IMR-90 (cell line): ENCODE data around the gene AVP. TPM values are rescaled to one million over a fixed set of nuclear protein-coding genes. Genes with fewer than 3 reads are reported as not detected.

Source experiments
- ATAC-seq: fragments of 200-7000 bp; cut with Tn5 transposase; 2 replicates; pipeline ENCODE4 v1.9.1; 2020; ENCODE audit warnings: low read depth, mild to moderate bottlenecking, moderate library complexity
- BruUV-seq: library from RNA; stranded (reverse); fragments of 400-500 nt; replicated peaks from 2 replicates; lab custom pipeline; 2021; lab: Mats Ljungman, UMichigan
- CTCF ChIA-PET: fragments of 300-600 bp; formaldehyde crosslinking; extraction: SDS; loops from one replicate; lab custom pipeline; 2021; ENCODE audit warnings: antibody characterized with exemption; lab: Yijun Ruan, JAX
- POLR2A ChIA-PET: fragments of 300-600 bp; sonication (Branson Sonifier 250); formaldehyde crosslinking; loops from one replicate; lab custom pipeline; 2022; ENCODE audit warnings: antibody characterized with exemption; ENCODE audit not compliant: unreplicated experiment; lab: Charles Lee
- DNase-seq: peaks from one replicate; pipeline ENCODE4 v3.0.0; 2013
- H2AFZ ChIP-seq: replicated peaks from 2 replicates; pipeline ENCODE3; 2013; ENCODE audit warnings: low read length, mild to moderate bottlenecking; ENCODE audit not compliant: poor library complexity
- H2AK5ac ChIP-seq: 2 replicates; pipeline ENCODE4 v1.6.1; 2013; ENCODE audit warnings: low read depth, low read length, inconsistent platforms
- H2AK9ac ChIP-seq: replicated peaks from 2 replicates; pipeline ENCODE3; 2013; ENCODE audit warnings: mild to moderate bottlenecking, low read depth, low read length, moderate library complexity; ENCODE audit not compliant: poor library complexity
- H2BK120ac ChIP-seq: 2 replicates; pipeline ENCODE4 v1.6.1; 2013; ENCODE audit warnings: low read depth, low read length, inconsistent platforms
- H2BK15ac ChIP-seq: 3 replicates; pipeline ENCODE4 v1.6.1; 2013; ENCODE audit warnings: low read depth, low read length, inconsistent platforms
- H2BK20ac ChIP-seq: 2 replicates; pipeline ENCODE4 v1.6.1; 2013; ENCODE audit warnings: low read depth, mild to moderate bottlenecking, inconsistent platforms, low read length, moderate library complexity
- H2BK5ac ChIP-seq: 2 replicates; pipeline ENCODE4 v1.6.1; 2013; ENCODE audit warnings: mild to moderate bottlenecking, low read depth, low read length, inconsistent platforms; ENCODE audit not compliant: poor library complexity, severe bottlenecking
- H3K14ac ChIP-seq: replicated peaks from 2 replicates; pipeline ENCODE4 v1.6.1; 2013; ENCODE audit warnings: low read depth, low read length, inconsistent platforms
- H3K18ac ChIP-seq: 2 replicates; pipeline ENCODE4 v1.6.1; 2013; ENCODE audit warnings: low read depth, low read length, control low read depth
- H3K23ac ChIP-seq: 2 replicates; pipeline ENCODE4 v1.6.1; 2013; ENCODE audit warnings: low read depth, low read length, inconsistent platforms
- H3K27ac ChIP-seq: 2 replicates; pipeline ENCODE4 v1.5.1; 2013; ENCODE audit warnings: mild to moderate bottlenecking, control low read depth, low read length; ENCODE audit not compliant: insufficient read depth
- H3K27me3 ChIP-seq: 2 replicates; pipeline ENCODE4 v1.6.1; 2013; ENCODE audit warnings: low read length; ENCODE audit not compliant: control insufficient read depth, insufficient read depth
- H3K36me3 ChIP-seq: 2 replicates; pipeline ENCODE4 v1.6.1; 2013; ENCODE audit warnings: low read length, mixed read lengths; ENCODE audit not compliant: control insufficient read depth, insufficient read depth
- H3K4ac ChIP-seq: 2 replicates; pipeline ENCODE4 v1.6.1; 2013; ENCODE audit warnings: low read depth, low read length, inconsistent platforms
- H3K4me1 ChIP-seq: 2 replicates; pipeline ENCODE4 v1.6.1; 2013; ENCODE audit warnings: low read length, mixed read lengths; ENCODE audit not compliant: control insufficient read depth, insufficient read depth
- H3K4me2 ChIP-seq: 2 replicates; pipeline ENCODE4 v1.6.1; 2013; ENCODE audit warnings: low read depth, mild to moderate bottlenecking, control low read depth, low read length, moderate library complexity
- H3K4me3 ChIP-seq: 2 replicates; pipeline ENCODE4 v1.5.1; 2013; ENCODE audit warnings: low read depth, mild to moderate bottlenecking, control low read depth, low read length, moderate library complexity; ENCODE audit not compliant: insufficient read depth
- H3K56ac ChIP-seq: 2 replicates; pipeline ENCODE4 v1.6.1; 2013; ENCODE audit warnings: low read length, inconsistent platforms; ENCODE audit not compliant: insufficient read depth; ENCODE audit errors: extremely low read depth
- H3K79me1 ChIP-seq, 2 experiments: 2 replicates each; pipeline ENCODE4 v1.6.1; 2013; ENCODE audit warnings: low read length in 2 of 2, inconsistent platforms in 1 of 2, low read depth in 1 of 2
- H3K9ac ChIP-seq: 2 replicates; pipeline ENCODE4 v1.6.1; 2013; ENCODE audit warnings: low read depth, low read length, control low read depth
- H3K9me1 ChIP-seq: 2 replicates; pipeline ENCODE4 v1.6.1; 2013; ENCODE audit warnings: low read length, inconsistent platforms; ENCODE audit not compliant: insufficient read depth
- H3K9me3 ChIP-seq: 2 replicates; pipeline ENCODE4 v1.6.1; 2013; ENCODE audit warnings: low read length; ENCODE audit not compliant: control insufficient read depth, insufficient read depth
- H4K20me1 ChIP-seq: 2 replicates; pipeline ENCODE4 v1.6.1; 2013; ENCODE audit warnings: low read length, inconsistent platforms; ENCODE audit not compliant: insufficient read depth
- H4K5ac ChIP-seq: 2 replicates; pipeline ENCODE4 v1.6.1; 2013; ENCODE audit warnings: mild to moderate bottlenecking, low read depth, low read length, control low read depth
- H4K8ac ChIP-seq, 2 experiments: 2 replicates each; pipeline ENCODE4 v1.6.1; 2013; ENCODE audit warnings: low read depth in 2 of 2, low read length in 2 of 2, control low read depth in 1 of 2, inconsistent platforms in 1 of 2
- H4K91ac ChIP-seq: 2 replicates; pipeline ENCODE4 v1.6.1; 2013; ENCODE audit warnings: low read depth, low read length, inconsistent platforms; ENCODE audit not compliant: insufficient read depth
- BHLHE40 ChIP-seq: fragments of 150-350 bp; IDR thresholded peaks from 2 replicates; pipeline ENCODE4 v1.6.1; 2016; ENCODE audit warnings: mild to moderate bottlenecking, low read depth, low read length
- CEBPB ChIP-seq: IDR thresholded peaks from 2 replicates; pipeline ENCODE4 v1.6.1; 2012; ENCODE audit warnings: low read depth, low read length, improper control_type of control experiment
- CHD1 ChIP-seq: IDR thresholded peaks from 2 replicates; pipeline ENCODE4 v1.6.1; 2012; ENCODE audit warnings: low read depth, low read length, improper control_type of control experiment
- FOS ChIP-seq: fragments of 150-350 bp; IDR thresholded peaks from 2 replicates; pipeline ENCODE4 v1.6.1; 2016; ENCODE audit warnings: low read depth, low read length
- MAFK ChIP-seq: IDR thresholded peaks from 2 replicates; pipeline ENCODE4 v1.6.1; 2012; ENCODE audit warnings: low read depth, low read length, improper control_type of control experiment
- MAZ ChIP-seq: IDR thresholded peaks from 2 replicates; pipeline ENCODE4 v1.6.1; 2012; ENCODE audit warnings: low read depth, mild to moderate bottlenecking, low read length, improper control_type of control experiment, moderate library complexity, borderline replicate concordance
- MXI1 ChIP-seq: IDR thresholded peaks from 2 replicates; pipeline ENCODE4 v1.6.1; 2012; ENCODE audit warnings: low read depth, mild to moderate bottlenecking, low read length, moderate library complexity, borderline replicate concordance
- NFE2L2 ChIP-seq: fragments of 150-350 bp; IDR thresholded peaks from 2 replicates; pipeline ENCODE4 v1.6.1; 2016; ENCODE audit warnings: low read depth, mild to moderate bottlenecking, low read length
- POLR2A ChIP-seq: IDR thresholded peaks from 2 replicates; pipeline ENCODE4 v1.6.1; 2012; ENCODE audit warnings: mild to moderate bottlenecking, low read depth, low read length
- RAD21 ChIP-seq: IDR thresholded peaks from 2 replicates; pipeline ENCODE4 v1.6.1; 2012; ENCODE audit warnings: low read length, improper control_type of control experiment
- RCOR1 ChIP-seq: IDR thresholded peaks from 2 replicates; pipeline ENCODE4 v1.6.1; 2012; ENCODE audit warnings: mild to moderate bottlenecking, low read length, improper control_type of control experiment; ENCODE audit not compliant: insufficient replicate concordance
- RFX5 ChIP-seq: IDR thresholded peaks from 2 replicates; pipeline ENCODE4 v1.8.0; 2012; ENCODE audit warnings: low read depth, mild to moderate bottlenecking, low read length, moderate library complexity
- SMC3 ChIP-seq: fragments of 150-350 bp; IDR thresholded peaks from 2 replicates; pipeline ENCODE4 v1.6.1; 2016; ENCODE audit warnings: low read depth, mild to moderate bottlenecking, antibody characterized with exemption, low read length, moderate library complexity
- WGBS, 2 experiments: methylation state at CpG; one replicate each; pipeline versions ENCODE4 v1.1.5 to v1.1.7; 2013; ENCODE audit warnings: missing lambda C conversion rate in 2 of 2; ENCODE audit not compliant: insufficient read length in 1 of 2; ENCODE audit errors: extremely low coverage in 2 of 2; 5-methylcytosine and 5-hydroxymethylcytosine counted together
- dilution Hi-C: fragments of 300-500 bp; cut with HindIII; formaldehyde crosslinking; loops from one replicate; pipeline ENCODE4 v1.14.3; 2018; ENCODE audit warnings: low sequenced_read_pairs; ENCODE audit not compliant: unreplicated experiment
- in situ Hi-C: fragments of 300-500 bp; cut with MboI; formaldehyde crosslinking; loops from 3 replicates; pipeline ENCODE4 v1.14.3; 2019; ENCODE audit warnings: low sequenced_read_pairs, inconsistent platforms, mixed read lengths
- intact Hi-C: fragments of 100-400 bp; cut with micrococcal nuclease; formaldehyde crosslinking; loops from 2 replicates; pipeline ENCODE4 v1.10.0; 2022
- polyA plus RNA-seq, 3 experiments: library from polyadenylated mRNA; depleted of rRNA; stranded (reverse); fragments of >200 nt; gene quantifications; 2 replicates each; pipeline ENCODE4 v1.2.3, GENCODE V29; 2012; ENCODE audit warnings: low replicate concordance in 1 of 3
- total RNA-seq: library from RNA; depleted of rRNA; stranded (reverse); fragments of >200 nt; gene quantifications from 2 replicates; pipeline ENCODE4 v1.2.3, GENCODE V29; 2012
- TF ChIP-seq, protein P1 (sequence below): fragments of 150-350 bp; IDR thresholded peaks from 2 replicates; pipeline ENCODE4 v1.6.1; 2017; ENCODE audit warnings: mild to moderate bottlenecking, antibody characterized with exemption, low read length, low read depth
- TF ChIP-seq, protein P2 (sequence below): conservative IDR thresholded peaks from 2 replicates; pipeline ENCODE4 v1.5.1; 2012; ENCODE audit warnings: mild to moderate bottlenecking, low read depth, low read length, improper control_type of control experiment
- TF ChIP-seq, protein P3 (sequence below): fragments of 150-350 bp; IDR thresholded peaks from 2 replicates; pipeline ENCODE4 v1.6.1; 2016; ENCODE audit warnings: low read depth, mild to moderate bottlenecking, low read length, moderate library complexity, borderline replicate concordance

Gene AVP
- total and polyA plus RNA-seq, 2 of the 4 experiments (the other 2 are of a cell fraction), result not detected

DNA sequence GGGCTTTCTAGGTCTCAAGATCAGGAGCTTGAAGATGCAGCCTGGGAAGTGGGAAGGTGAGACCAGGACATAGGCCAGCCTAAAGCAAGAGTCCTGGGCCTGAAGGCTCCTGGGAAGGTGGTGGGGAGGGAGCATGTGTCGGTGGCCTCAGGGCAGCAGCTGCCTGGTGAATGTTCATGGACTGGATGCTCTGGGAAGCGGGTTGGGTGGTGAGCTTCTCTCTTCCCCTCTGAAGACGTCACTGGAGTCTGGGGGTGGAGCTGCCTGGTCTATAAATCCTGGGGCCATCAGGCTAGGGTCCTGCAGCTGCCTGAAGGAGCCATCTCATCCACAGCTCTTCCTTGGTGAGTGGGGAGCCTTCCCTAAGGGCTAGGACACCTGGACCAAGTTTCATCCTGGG, 41.2 kb downstream of the AVP start, which contains the start of gene GNRH2:
TSS of gene GNRH2 (plus strand) at position 301 of the 400 bp plus-strand sequence. CDS start 793 bp downstream, outside the sequence.
- 86% methylated on average over 2 of the region's 3 CpGs; no CpG with 5 or more reads in 1 of the 2 experiments for WGBS, 2 experiments
- ChIA-PET CTCF (interaction anchor here (0.6 kb wide), 1 partner anchor 34 kb away, joined by 3 read pairs; no protein-coding TSS in a partner anchor), POLR2A (no interaction called here)
- Histone ChIP-seq H2BK5ac (no peak within 1 kb of the TSS), H4K5ac (no peak within 1 kb of the TSS), H3K56ac (no peak within 1 kb of the TSS), H3K4ac (no peak within 1 kb of the TSS), H3K9ac (no peak within 1 kb of the TSS), H3K9me3 (no peaks in the 10 kb centered on the region), H3K14ac (no peak within 1 kb of the TSS), H2BK15ac (no peak within 1 kb of the TSS), H2AK9ac (peak within 1 kb of the TSS; percentile 95), H3K4me1 (peaks cover 13% of the 10 kb centered on the region), H3K27ac (no peak within 1 kb of the TSS), H2BK20ac (no peak within 1 kb of the TSS), H3K79me1 (peaks cover 10 to 19% of the 10 kb centered on the region in 2 experiments), H2BK120ac (no peak within 1 kb of the TSS), H3K4me2 (no peak within 1 kb of the TSS), H4K20me1 (peaks cover 8% of the 10 kb centered on the region), H3K27me3 (no peaks in the 10 kb centered on the region), H3K9me1 (peaks cover 24% of the 10 kb centered on the region), H3K36me3 (peaks cover 27% of the 10 kb centered on the region), H4K91ac (no peak within 1 kb of the TSS), H3K18ac (no peak within 1 kb of the TSS), H3K23ac (no peak within 1 kb of the TSS), H2AK5ac (no peak within 1 kb of the TSS), H3K4me3 (no peak within 1 kb of the TSS), H2AFZ (no peak within 1 kb of the TSS), H4K8ac (no peak within 1 kb of the TSS)
- TF ChIP-seq RFX5 (no peak), CHD1 (no peak), MXI1 (no peak), RAD21 (no peak), MAZ (no peak), FOS (no peak), POLR2A (no peak), CEBPB (no peak), MAFK (no peak), SMC3 (no peak), RCOR1 (no peak), NFE2L2 (no peak), BHLHE40 (no peak)
- TF ChIP-seq, protein P1, sequence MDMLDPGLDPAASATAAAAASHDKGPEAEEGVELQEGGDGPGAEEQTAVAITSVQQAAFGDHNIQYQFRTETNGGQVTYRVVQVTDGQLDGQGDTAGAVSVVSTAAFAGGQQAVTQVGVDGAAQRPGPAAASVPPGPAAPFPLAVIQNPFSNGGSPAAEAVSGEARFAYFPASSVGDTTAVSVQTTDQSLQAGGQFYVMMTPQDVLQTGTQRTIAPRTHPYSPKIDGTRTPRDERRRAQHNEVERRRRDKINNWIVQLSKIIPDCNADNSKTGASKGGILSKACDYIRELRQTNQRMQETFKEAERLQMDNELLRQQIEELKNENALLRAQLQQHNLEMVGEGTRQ, result no peak
- TF ChIP-seq, protein P2, sequence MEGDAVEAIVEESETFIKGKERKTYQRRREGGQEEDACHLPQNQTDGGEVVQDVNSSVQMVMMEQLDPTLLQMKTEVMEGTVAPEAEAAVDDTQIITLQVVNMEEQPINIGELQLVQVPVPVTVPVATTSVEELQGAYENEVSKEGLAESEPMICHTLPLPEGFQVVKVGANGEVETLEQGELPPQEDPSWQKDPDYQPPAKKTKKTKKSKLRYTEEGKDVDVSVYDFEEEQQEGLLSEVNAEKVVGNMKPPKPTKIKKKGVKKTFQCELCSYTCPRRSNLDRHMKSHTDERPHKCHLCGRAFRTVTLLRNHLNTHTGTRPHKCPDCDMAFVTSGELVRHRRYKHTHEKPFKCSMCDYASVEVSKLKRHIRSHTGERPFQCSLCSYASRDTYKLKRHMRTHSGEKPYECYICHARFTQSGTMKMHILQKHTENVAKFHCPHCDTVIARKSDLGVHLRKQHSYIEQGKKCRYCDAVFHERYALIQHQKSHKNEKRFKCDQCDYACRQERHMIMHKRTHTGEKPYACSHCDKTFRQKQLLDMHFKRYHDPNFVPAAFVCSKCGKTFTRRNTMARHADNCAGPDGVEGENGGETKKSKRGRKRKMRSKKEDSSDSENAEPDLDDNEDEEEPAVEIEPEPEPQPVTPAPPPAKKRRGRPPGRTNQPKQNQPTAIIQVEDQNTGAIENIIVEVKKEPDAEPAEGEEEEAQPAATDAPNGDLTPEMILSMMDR, result no peak
- TF ChIP-seq, protein P3, sequence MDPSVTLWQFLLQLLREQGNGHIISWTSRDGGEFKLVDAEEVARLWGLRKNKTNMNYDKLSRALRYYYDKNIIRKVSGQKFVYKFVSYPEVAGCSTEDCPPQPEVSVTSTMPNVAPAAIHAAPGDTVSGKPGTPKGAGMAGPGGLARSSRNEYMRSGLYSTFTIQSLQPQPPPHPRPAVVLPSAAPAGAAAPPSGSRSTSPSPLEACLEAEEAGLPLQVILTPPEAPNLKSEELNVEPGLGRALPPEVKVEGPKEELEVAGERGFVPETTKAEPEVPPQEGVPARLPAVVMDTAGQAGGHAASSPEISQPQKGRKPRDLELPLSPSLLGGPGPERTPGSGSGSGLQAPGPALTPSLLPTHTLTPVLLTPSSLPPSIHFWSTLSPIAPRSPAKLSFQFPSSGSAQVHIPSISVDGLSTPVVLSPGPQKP, result no peak
- BruUV-seq, result no TSS peak
- ATAC-seq (no peak), DNase-seq (no peak)
- in situ Hi-C loops, result no loop called here
- intact Hi-C loops, result no loop called here
- dilution Hi-C loops, result no loop called here
